Measurements from ENCODE around the gene HJURP.

Gene HJURP

DNA sequence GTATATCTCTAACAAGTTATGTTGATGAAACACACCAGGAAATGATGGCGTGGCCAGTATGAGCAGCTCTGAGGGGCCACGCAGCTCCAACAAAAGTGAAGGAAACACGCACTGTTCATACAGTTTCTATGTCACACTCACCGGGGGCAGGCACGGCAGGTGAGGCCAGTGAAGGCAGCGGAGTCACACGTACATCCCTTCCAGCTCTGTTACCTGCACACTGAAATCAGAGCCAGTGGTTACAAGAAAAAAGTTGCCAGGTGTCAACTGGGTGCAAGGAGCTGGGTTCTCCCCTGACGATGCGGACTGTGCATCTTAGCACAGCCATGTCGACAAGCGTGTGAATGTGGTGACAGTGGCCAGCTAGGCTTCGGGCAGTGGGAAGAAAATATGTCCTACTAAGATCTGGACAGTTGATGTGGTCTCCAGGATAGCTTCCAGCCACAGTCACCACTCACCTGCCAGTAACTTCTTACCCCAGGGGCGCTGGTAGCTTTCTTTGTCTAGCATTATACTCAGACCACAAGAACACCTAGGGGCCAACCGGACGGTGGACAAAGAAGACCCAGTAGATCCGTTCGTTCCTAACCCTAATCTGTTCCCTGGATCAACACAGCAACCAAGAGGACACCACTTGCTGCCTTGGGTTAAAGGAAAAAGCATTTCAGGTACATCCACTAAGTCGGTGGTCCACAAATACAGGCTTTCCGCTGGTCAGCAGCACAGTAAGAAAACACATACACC is 10.1 kb downstream of the HJURP start:
- no peak for TF ChIP-seq CTCF (conservative IDR thresholded peaks at IDR 0.05; ENCODE audit: low read depth, low read length)
- no peak for DNase-seq (ENCODE audit: low read depth)
- H3K4me3 ChIP-seq (ENCODE audit: low read length), result no peak overlapping the region

- TF ChIP-seq CTCF (conservative IDR thresholded peaks at IDR 0.05; ENCODE audit: low read depth, low read length), result no peak
- no peak overlapping the region for H3K4me3 ChIP-seq (ENCODE audit: low read length)
- DNase-seq (ENCODE audit: low read depth), result no peak
Observed at GRCh38 chr2:233841183-233841582, 13.2 kb downstream of the HJURP start.

GRCh38 chr2:233840520-233840919 is 13.8 kb downstream of the HJURP start:
- no peak for DNase-seq (ENCODE audit: low read depth)
- no peak for TF ChIP-seq CTCF (conservative IDR thresholded peaks at IDR 0.05; ENCODE audit: low read depth, low read length)
- H3K4me3 ChIP-seq (ENCODE audit: low read length), result no peak overlapping the region

GRCh38 chr2:233839447-233839820 is 14.9 kb downstream of the HJURP start:
- DNase-seq (ENCODE audit: low read depth), result no peak
- TF ChIP-seq CTCF (conservative IDR thresholded peaks at IDR 0.05; ENCODE audit: low read depth, low read length), result no peak
- H3K4me3 ChIP-seq (ENCODE audit: low read length), result no peak overlapping the region

GRCh38 chr2:233838726-233839446 is 15.4 kb downstream of the HJURP start:
- H3K4me3 ChIP-seq (ENCODE audit: low read length), result no peak overlapping the region
- no peak for TF ChIP-seq CTCF (conservative IDR thresholded peaks at IDR 0.05; ENCODE audit: low read depth, low read length)
- DNase-seq (ENCODE audit: low read depth), result no peak

DNA sequence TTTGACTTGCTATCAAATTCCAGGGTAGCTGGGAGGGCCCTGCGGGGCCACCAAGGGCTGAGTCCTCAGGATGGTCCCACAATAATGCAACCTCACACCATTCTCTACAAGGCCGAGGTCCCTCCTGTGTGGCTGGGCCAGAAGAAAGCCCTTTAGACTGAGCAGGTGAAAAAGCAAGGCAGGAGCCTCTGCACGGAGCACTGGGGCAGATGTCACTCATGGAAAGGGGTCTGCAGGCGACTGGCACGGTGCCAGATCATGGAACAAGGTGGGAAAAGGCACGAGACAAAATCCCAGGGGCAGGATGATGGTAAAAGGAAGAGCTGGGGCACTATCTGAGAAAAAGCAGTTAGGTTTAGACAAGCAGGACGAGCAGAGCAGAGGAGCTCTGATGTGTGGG is 16.1 kb downstream of the HJURP start:
- TF ChIP-seq CTCF (conservative IDR thresholded peaks at IDR 0.05; ENCODE audit: low read depth, low read length), result no peak
- DNase-seq (ENCODE audit: low read depth), result no peak
- no peak overlapping the region for H3K4me3 ChIP-seq (ENCODE audit: low read length)

Data from retinal pigment epithelial cell (primary cell).